H1 (cell line): ENCODE measurements around the gene ANKRD6.

Experiments
- JUN ChIP-seq: IDR thresholded peaks from 2 replicates; pipeline ENCODE4 v1.6.1; 2011; ENCODE audit warnings: low read depth, mild to moderate bottlenecking, improper control_type of control experiment, low read length
- TF ChIP-seq, protein P1 (sequence below): IDR thresholded peaks from 2 replicates; pipeline ENCODE4 v1.6.1; 2012; ENCODE audit warnings: low read length, inconsistent platforms
- TF ChIP-seq, protein P2 (sequence below), 3 experiments: IDR thresholded peaks; 1 replicate in 2 of 3; 2 replicates in 1 of 3; pipeline versions ENCODE4 v1.5.1 to v1.6.1; 2011; ENCODE audit warnings: low read length in 3 of 3, mild to moderate bottlenecking in 3 of 3, inconsistent platforms in 2 of 3, low read depth in 1 of 3, moderate library complexity in 1 of 3; ENCODE audit not compliant: insufficient read depth in 1 of 3; ENCODE audit errors: control extremely low read depth in 1 of 3

DNA sequence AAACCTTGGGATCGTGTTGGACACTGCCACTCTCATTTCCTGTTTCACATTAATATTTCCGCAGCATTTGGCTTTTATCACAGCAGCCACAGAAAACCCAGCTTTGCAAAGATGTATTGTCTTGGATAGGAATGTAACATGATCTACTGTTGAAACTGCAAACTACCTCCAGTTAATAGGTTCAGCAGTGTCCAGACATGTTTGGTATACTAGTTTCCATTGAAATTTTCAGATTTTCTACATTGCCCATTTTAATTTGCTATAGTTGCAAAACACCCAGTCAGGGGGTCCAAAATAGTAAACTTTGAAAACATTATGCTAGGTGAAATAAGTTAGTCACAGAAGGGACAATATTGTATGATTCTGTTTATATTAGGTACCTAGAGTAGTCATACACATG lies 3.3 kb downstream of the ANKRD6 start:
- TF ChIP-seq, protein P1, sequence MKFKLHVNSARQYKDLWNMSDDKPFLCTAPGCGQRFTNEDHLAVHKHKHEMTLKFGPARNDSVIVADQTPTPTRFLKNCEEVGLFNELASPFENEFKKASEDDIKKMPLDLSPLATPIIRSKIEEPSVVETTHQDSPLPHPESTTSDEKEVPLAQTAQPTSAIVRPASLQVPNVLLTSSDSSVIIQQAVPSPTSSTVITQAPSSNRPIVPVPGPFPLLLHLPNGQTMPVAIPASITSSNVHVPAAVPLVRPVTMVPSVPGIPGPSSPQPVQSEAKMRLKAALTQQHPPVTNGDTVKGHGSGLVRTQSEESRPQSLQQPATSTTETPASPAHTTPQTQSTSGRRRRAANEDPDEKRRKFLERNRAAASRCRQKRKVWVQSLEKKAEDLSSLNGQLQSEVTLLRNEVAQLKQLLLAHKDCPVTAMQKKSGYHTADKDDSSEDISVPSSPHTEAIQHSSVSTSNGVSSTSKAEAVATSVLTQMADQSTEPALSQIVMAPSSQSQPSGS, result no peak
- TF ChIP-seq, protein P2, sequence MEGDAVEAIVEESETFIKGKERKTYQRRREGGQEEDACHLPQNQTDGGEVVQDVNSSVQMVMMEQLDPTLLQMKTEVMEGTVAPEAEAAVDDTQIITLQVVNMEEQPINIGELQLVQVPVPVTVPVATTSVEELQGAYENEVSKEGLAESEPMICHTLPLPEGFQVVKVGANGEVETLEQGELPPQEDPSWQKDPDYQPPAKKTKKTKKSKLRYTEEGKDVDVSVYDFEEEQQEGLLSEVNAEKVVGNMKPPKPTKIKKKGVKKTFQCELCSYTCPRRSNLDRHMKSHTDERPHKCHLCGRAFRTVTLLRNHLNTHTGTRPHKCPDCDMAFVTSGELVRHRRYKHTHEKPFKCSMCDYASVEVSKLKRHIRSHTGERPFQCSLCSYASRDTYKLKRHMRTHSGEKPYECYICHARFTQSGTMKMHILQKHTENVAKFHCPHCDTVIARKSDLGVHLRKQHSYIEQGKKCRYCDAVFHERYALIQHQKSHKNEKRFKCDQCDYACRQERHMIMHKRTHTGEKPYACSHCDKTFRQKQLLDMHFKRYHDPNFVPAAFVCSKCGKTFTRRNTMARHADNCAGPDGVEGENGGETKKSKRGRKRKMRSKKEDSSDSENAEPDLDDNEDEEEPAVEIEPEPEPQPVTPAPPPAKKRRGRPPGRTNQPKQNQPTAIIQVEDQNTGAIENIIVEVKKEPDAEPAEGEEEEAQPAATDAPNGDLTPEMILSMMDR (IDR thresholded peaks at IDR 0.05; ENCODE audit: control extremely low read depth in 1 of 3, insufficient read depth in 1 of 3, low read depth in 1 of 3, low read length in 3 of 3), result no peak
- TF ChIP-seq JUN, result no peak
